Stimulated activated CD8-positive, alpha-beta memory T cell treated with anti-CD3 and anti-CD28 coated beads, Interleukin-4, amount 100 ng/mL, for 1 hour (primary cell): ENCODE results near the gene KREMEN1.
"Not testable (repeated sequence)": the region's sequence is repeated elsewhere in the genome, so short reads cannot be mapped to it uniquely, and the experiment has no call there.

Experiments
- DNase-seq, 2 donors: peaks; one replicate each; pipeline ENCODE4 v3.0.0-alpha.2; 2020; ENCODE audit warnings: low read depth in 2 of 2, low spot score in 1 of 2

The KREMEN1 gene

GRCh38 chr22:29072979-29073617 lies at the start of gene KREMEN1:
Gene KREMEN1 (plus strand): TSS chr22:29073035. CDS start chr22:29073131, 96 bp downstream.
- no peak for DNase-seq

GRCh38 chr22:29023172-29023796 lies 49.6 kb upstream of the KREMEN1 start:
- DNase-seq: no peak

- no peak for DNase-seq
These were observed 46.3 kb upstream of the KREMEN1 start for GRCh38 chr22:29026579-29026978.

- no peak for DNase-seq
These were observed 44.4 kb upstream of the KREMEN1 start for GRCh38 chr22:29028468-29028867.

- DNase-seq: no peak
These were observed 43.4 kb upstream of the KREMEN1 start for GRCh38 chr22:29029202-29030000.

GRCh38 chr22:29030016-29030617 lies 42.7 kb upstream of the KREMEN1 start:
- no peak for DNase-seq

- no peak for DNase-seq
These were observed 42.1 kb upstream of the KREMEN1 start for GRCh38 chr22:29030618-29031226.

GRCh38 chr22:29031227-29032011 lies 41.4 kb upstream of the KREMEN1 start:
- DNase-seq: no peak

GRCh38 chr22:29032014-29032475 lies 40.8 kb upstream of the KREMEN1 start:
- DNase-seq: no peak

- DNase-seq: no peak
These were observed 40.3 kb upstream of the KREMEN1 start for GRCh38 chr22:29032584-29032983.

- DNase-seq: no peak
These were observed 35.4 kb upstream of the KREMEN1 start for GRCh38 chr22:29037340-29037932.

GRCh38 chr22:29039148-29039547 lies 33.7 kb upstream of the KREMEN1 start:
- no peak for DNase-seq

- DNase-seq: not testable (repeated sequence)
These were observed 33.2 kb upstream of the KREMEN1 start for GRCh38 chr22:29039684-29040083.

GRCh38 chr22:29040385-29041275 lies 32.2 kb upstream of the KREMEN1 start:
- DNase-seq: peak; percentile 35 to 41

- DNase-seq: no peak
These were observed 31.4 kb upstream of the KREMEN1 start for GRCh38 chr22:29041408-29041807.

- no peak for DNase-seq
These were observed 28.8 kb upstream of the KREMEN1 start for GRCh38 chr22:29043906-29044575.

- DNase-seq: no peak
These were observed 28.1 kb upstream of the KREMEN1 start for GRCh38 chr22:29044657-29045176.
